HCT116 (cell line): ENCODE results near the gene DHX16. TPM values are rescaled to one million over a fixed set of nuclear protein-coding genes. Genes with fewer than 3 reads are reported as not detected.

ENCODE experiments used
- ATAC-seq: fragments of 200-7000 bp; cut with Tn5 transposase; 2 replicates; pipeline ENCODE4 v1.9.1; 2020; ENCODE audit warnings: mild to moderate bottlenecking, moderate library complexity
- BruUV-seq: library from RNA; stranded (reverse); fragments of 400-500 nt; replicated peaks from 2 replicates; lab custom pipeline; 2021; lab: Mats Ljungman, UMichigan
- CTCF ChIA-PET: fragments of 300-600 bp; sonication (Branson Sonifier 250); formaldehyde crosslinking; loops from one replicate; lab custom pipeline; 2021; ENCODE audit warnings: antibody characterized with exemption; lab: Charles Lee
- POLR2A ChIA-PET: fragments of 300-600, 350-600 bp; sonication (Branson Sonifier 250); formaldehyde crosslinking; loops from one replicate; lab custom pipeline; 2021; ENCODE audit warnings: antibody characterized with exemption; lab: Charles Lee
- RAD21 ChIA-PET, 2 experiments: fragments of 300-600 bp; sonication (Branson Sonifier 250); formaldehyde crosslinking; loops; one replicate each; lab custom pipeline; 2023; ENCODE audit warnings: low total read pairs in 2 of 2; ENCODE audit not compliant: uncharacterized antibody in 2 of 2, unreplicated experiment in 2 of 2, low non-redundant PET in 1 of 2; lab: Charles Lee
- DNase-seq: peaks from one replicate; pipeline ENCODE4 v3.0.0-alpha.2; 2010; ENCODE audit warnings: low read depth, low spot score
- H2AFZ ChIP-seq: fragments of 200-600 bp; shearing (Covaris generic), sonication (generic); 2 replicates; pipeline ENCODE4 v1.6.1; 2017; ENCODE audit warnings: low read depth, mixed run types, mixed read lengths, antibody characterized with exemption, low read length; ENCODE audit not compliant: poor library complexity, severe bottlenecking
- H3K27ac ChIP-seq: 2 replicates; pipeline ENCODE4 v1.5.1; 2012; ENCODE audit warnings: low read depth, low read length
- H3K27me3 ChIP-seq: fragments of 200-600 bp; sonication (generic); 2 replicates; pipeline ENCODE4 v1.6.1; 2016; ENCODE audit warnings: mixed run types, low read length, mixed read lengths; ENCODE audit not compliant: insufficient read depth
- H3K36me3 ChIP-seq, 2 experiments: fragments of 200-500 bp in 1 of 2; fragments of 200-600 bp in 1 of 2; sonication (Bioruptor generic) in 1 of 2; sonication (generic) in 1 of 2; 2 replicates each; pipeline versions ENCODE4 v1.5.1 to v1.6.1; 2014 to 2016; ENCODE audit warnings: low read length in 2 of 2, inconsistent platforms in 1 of 2, mixed read lengths in 1 of 2, mixed run types in 1 of 2; ENCODE audit not compliant: insufficient read depth in 2 of 2, control insufficient read depth in 1 of 2
- H3K4me1 ChIP-seq, 2 experiments: fragments of 200-600 bp in 1 of 2; sonication (generic) in 1 of 2; 2 replicates each; pipeline versions ENCODE4 v1.5.1 to v1.6.1; 2012 to 2017; ENCODE audit warnings: low read length in 2 of 2, inconsistent platforms in 1 of 2, mild to moderate bottlenecking in 1 of 2, mixed read lengths in 1 of 2, mixed run types in 1 of 2, moderate library complexity in 1 of 2; ENCODE audit not compliant: insufficient read depth in 2 of 2, control insufficient read depth in 1 of 2
- H3K4me2 ChIP-seq: fragments of 200-600 bp; sonication (generic); 2 replicates; pipeline ENCODE4 v1.6.1; 2017; ENCODE audit warnings: mixed run types, low read length, mixed read lengths
- H3K4me3 ChIP-seq, 2 experiments: fragments of 200-600 bp in 1 of 2; sonication (generic) in 1 of 2; replicated peaks in 1 of 2; 2 replicates each; pipeline ENCODE4 v1.5.1; 2011 to 2016; ENCODE audit warnings: low read length in 2 of 2, control low read depth in 1 of 2, low read depth in 1 of 2, mild to moderate bottlenecking in 1 of 2, mixed read lengths in 1 of 2, mixed run types in 1 of 2
- H3K79me2 ChIP-seq: fragments of 200-600 bp; sonication (generic); 2 replicates; pipeline ENCODE4 v1.6.1; 2017; ENCODE audit warnings: mild to moderate bottlenecking, mixed run types, low read length, moderate library complexity, mixed read lengths; ENCODE audit not compliant: insufficient read depth
- H3K9ac ChIP-seq: fragments of 200-600 bp; sonication (generic); 2 replicates; pipeline ENCODE4 v1.6.1; 2016; ENCODE audit warnings: low read length, mixed read lengths
- H3K9me2 ChIP-seq: fragments of 200-600 bp; sonication (generic), shearing (Covaris generic); 2 replicates; pipeline ENCODE4 v1.6.1; 2017; ENCODE audit warnings: mixed run types, mild to moderate bottlenecking, moderate library complexity; ENCODE audit not compliant: insufficient read depth
- H3K9me3 ChIP-seq, 2 experiments: fragments of 200-500 bp in 1 of 2; fragments of 200-600 bp in 1 of 2; sonication (Bioruptor generic) in 1 of 2; sonication (generic) in 1 of 2; 2 replicates each; pipeline ENCODE4 v1.6.1; 2014 to 2017; ENCODE audit warnings: low read length in 2 of 2, mixed read lengths in 2 of 2, inconsistent platforms in 1 of 2, low read depth in 1 of 2, mild to moderate bottlenecking in 1 of 2, mixed run types in 1 of 2, moderate library complexity in 1 of 2; ENCODE audit not compliant: control insufficient read depth in 1 of 2, insufficient read depth in 1 of 2
- H4K20me1 ChIP-seq: fragments of 200-600 bp; sonication (generic), shearing (Covaris generic); 2 replicates; pipeline ENCODE4 v1.6.1; 2017; ENCODE audit warnings: mixed run types, mild to moderate bottlenecking, moderate library complexity; ENCODE audit not compliant: insufficient read depth
- CEBPB ChIP-seq: IDR thresholded peaks from 2 replicates; pipeline ENCODE4 v1.6.1; 2012; ENCODE audit warnings: low read depth
- EZH2 ChIP-seq: fragments of 200-600 bp; sonication (generic); IDR thresholded peaks from 2 replicates; pipeline ENCODE4 v1.6.1; 2017; ENCODE audit warnings: antibody characterized with exemption, mixed run types
- EZH2phosphoT487 ChIP-seq: fragments of 200-600 bp; IDR thresholded peaks from 2 replicates; pipeline ENCODE4 v1.6.1; 2018; ENCODE audit warnings: antibody characterized with exemption, borderline replicate concordance
- JUND ChIP-seq: IDR thresholded peaks from 2 replicates; pipeline ENCODE4 v1.6.1; 2012
- intact Hi-C: fragments of 100-400 bp; cut with micrococcal nuclease; formaldehyde crosslinking; loops from 2 replicates; pipeline ENCODE4 v1.10.0; 2022
- total RNA-seq: library from RNA; stranded (reverse); gene quantifications from one replicate; pipeline ENCODE4 v1.2.1, GENCODE V29; 2021; ENCODE audit not compliant: unreplicated experiment
- TF ChIP-seq, protein P1 (sequence below), 3 experiments: fragments of 200-600 bp in 1 of 3; sonication (generic) in 1 of 3; IDR thresholded peaks in 2 of 3; conservative IDR thresholded peaks in 1 of 3; 2 replicates each; pipeline ENCODE4 v1.5.1; 2012 to 2017; ENCODE audit warnings: low read depth in 2 of 3, low read length in 2 of 3, antibody characterized with exemption in 1 of 3, borderline replicate concordance in 1 of 3, control low read depth in 1 of 3, mild to moderate bottlenecking in 1 of 3, mixed read lengths in 1 of 3, mixed run types in 1 of 3, moderate library complexity in 1 of 3; ENCODE audit not compliant: insufficient read depth in 1 of 3
- TF ChIP-seq, protein P2 (sequence below): IDR thresholded peaks from 2 replicates; pipeline ENCODE4 v1.6.1; 2012
- TF ChIP-seq, protein P3 (sequence below): IDR thresholded peaks from 2 replicates; pipeline ENCODE4 v1.6.1; 2012; ENCODE audit warnings: low read depth

The DHX16 gene
- total RNA-seq, 1 experiment from 2014 or later: 46.0 TPM

DNA sequence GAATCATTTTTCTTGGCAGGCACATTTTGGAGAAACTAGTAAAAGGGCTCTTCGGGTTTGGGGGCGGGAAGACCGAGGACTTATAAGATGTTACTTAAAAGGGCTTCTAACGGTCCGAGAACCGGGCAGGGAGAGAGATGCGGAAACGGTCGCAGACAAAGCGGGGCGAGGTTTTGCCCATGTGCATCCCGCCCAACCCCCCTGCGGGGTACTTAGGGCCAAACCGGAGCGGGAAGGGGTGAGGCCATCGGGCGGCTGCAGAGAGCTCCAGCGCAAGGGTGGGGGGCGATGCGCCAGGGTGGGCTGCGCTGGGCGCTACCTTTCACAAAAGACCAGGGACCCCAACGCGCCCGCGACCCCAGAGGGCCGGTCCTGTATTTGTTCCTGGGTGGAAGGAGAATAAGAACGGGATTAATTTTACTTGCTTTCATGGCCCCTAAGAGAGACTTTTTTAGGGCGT lies 48.0 kb upstream of the DHX16 start:
- ChIA-PET CTCF (interaction anchor here (2.3 to 5.7 kb wide), 3 partner anchors 10 to 41 kb away, joined by 6 to 45 read pairs (median 17); no protein-coding TSS in a partner anchor), RAD21 (no interaction called here), POLR2A (interaction anchor here (0.5 to 3.7 kb wide), 10 partner anchors 8 to 108 kb away, joined by 3 to 17 read pairs (median 4); partner anchors contain the start of gene NRM)
- no peaks in the 10 kb centered on the region for H3K9me3 ChIP-seq
- H3K9me2 ChIP-seq: no peaks in the 10 kb centered on the region
- H3K27ac ChIP-seq: peak overlapping the region; percentile 89
- H3K9ac ChIP-seq: peak overlapping the region; percentile 100
- DNase-seq: no peak
- intact Hi-C loops: loop anchor here (1.0 to 2.0 kb wide), 2 partner anchors 34 to 103 kb away; partner anchors contain the start of genes MRPS18B, PPP1R10 and PPP1R18
- peaks cover 27 to 41% of the 10 kb centered on the region in 2 experiments for H3K36me3 ChIP-seq
- H3K79me2 ChIP-seq: peaks cover 72% of the 10 kb centered on the region
- ATAC-seq: no peak
- TF ChIP-seq, protein P1, sequence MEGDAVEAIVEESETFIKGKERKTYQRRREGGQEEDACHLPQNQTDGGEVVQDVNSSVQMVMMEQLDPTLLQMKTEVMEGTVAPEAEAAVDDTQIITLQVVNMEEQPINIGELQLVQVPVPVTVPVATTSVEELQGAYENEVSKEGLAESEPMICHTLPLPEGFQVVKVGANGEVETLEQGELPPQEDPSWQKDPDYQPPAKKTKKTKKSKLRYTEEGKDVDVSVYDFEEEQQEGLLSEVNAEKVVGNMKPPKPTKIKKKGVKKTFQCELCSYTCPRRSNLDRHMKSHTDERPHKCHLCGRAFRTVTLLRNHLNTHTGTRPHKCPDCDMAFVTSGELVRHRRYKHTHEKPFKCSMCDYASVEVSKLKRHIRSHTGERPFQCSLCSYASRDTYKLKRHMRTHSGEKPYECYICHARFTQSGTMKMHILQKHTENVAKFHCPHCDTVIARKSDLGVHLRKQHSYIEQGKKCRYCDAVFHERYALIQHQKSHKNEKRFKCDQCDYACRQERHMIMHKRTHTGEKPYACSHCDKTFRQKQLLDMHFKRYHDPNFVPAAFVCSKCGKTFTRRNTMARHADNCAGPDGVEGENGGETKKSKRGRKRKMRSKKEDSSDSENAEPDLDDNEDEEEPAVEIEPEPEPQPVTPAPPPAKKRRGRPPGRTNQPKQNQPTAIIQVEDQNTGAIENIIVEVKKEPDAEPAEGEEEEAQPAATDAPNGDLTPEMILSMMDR (IDR thresholded peaks at IDR 0.05 in 2 of 3, conservative IDR thresholded peaks at IDR 0.05 in 1 of 3; ENCODE audit: borderline replicate concordance in 1 of 3, insufficient read depth in 1 of 3, low read depth in 2 of 3, low read length in 2 of 3): no peak
- TF ChIP-seq JUND (no peak), EZH2phosphoT487 (no peak), CEBPB (no peak), EZH2 (no peak)
- TF ChIP-seq, protein P2, sequence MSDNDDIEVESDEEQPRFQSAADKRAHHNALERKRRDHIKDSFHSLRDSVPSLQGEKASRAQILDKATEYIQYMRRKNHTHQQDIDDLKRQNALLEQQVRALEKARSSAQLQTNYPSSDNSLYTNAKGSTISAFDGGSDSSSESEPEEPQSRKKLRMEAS: no peak
- TF ChIP-seq, protein P3, sequence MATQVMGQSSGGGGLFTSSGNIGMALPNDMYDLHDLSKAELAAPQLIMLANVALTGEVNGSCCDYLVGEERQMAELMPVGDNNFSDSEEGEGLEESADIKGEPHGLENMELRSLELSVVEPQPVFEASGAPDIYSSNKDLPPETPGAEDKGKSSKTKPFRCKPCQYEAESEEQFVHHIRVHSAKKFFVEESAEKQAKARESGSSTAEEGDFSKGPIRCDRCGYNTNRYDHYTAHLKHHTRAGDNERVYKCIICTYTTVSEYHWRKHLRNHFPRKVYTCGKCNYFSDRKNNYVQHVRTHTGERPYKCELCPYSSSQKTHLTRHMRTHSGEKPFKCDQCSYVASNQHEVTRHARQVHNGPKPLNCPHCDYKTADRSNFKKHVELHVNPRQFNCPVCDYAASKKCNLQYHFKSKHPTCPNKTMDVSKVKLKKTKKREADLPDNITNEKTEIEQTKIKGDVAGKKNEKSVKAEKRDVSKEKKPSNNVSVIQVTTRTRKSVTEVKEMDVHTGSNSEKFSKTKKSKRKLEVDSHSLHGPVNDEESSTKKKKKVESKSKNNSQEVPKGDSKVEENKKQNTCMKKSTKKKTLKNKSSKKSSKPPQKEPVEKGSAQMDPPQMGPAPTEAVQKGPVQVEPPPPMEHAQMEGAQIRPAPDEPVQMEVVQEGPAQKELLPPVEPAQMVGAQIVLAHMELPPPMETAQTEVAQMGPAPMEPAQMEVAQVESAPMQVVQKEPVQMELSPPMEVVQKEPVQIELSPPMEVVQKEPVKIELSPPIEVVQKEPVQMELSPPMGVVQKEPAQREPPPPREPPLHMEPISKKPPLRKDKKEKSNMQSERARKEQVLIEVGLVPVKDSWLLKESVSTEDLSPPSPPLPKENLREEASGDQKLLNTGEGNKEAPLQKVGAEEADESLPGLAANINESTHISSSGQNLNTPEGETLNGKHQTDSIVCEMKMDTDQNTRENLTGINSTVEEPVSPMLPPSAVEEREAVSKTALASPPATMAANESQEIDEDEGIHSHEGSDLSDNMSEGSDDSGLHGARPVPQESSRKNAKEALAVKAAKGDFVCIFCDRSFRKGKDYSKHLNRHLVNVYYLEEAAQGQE: no peak
- H3K4me2 ChIP-seq: peak overlapping the region; percentile 96
- peaks cover 21% of the 10 kb centered on the region; the same call in 1 of the 2 replicates for H4K20me1 ChIP-seq
- H3K27me3 ChIP-seq: no peaks in the 10 kb centered on the region
- no peak overlapping the region for H2AFZ ChIP-seq
- peak overlapping the region; percentile 95 for H3K4me3 ChIP-seq
- no TSS peak for BruUV-seq
- H3K4me1 ChIP-seq: peaks cover 9 to 66% of the 10 kb centered on the region in 2 experiments
